Measurements from ENCODE around the gene TMEM127.

GRCh38 chr2:96204836-96205624 lies 60.8 kb downstream of the TMEM127 start:
- TF ChIP-seq POLR2A (IDR thresholded peaks at IDR 0.05) (no peak), CTCF (IDR thresholded peaks at IDR 0.05) (no peak)
